ENCODE data around the gene AKAP8L.

The AKAP8L gene

GRCh38 chr19:15432629-15433518 lies 14.1 kb upstream of the AKAP8L start:
- peak; percentile 98 for DNase-seq

DNA sequence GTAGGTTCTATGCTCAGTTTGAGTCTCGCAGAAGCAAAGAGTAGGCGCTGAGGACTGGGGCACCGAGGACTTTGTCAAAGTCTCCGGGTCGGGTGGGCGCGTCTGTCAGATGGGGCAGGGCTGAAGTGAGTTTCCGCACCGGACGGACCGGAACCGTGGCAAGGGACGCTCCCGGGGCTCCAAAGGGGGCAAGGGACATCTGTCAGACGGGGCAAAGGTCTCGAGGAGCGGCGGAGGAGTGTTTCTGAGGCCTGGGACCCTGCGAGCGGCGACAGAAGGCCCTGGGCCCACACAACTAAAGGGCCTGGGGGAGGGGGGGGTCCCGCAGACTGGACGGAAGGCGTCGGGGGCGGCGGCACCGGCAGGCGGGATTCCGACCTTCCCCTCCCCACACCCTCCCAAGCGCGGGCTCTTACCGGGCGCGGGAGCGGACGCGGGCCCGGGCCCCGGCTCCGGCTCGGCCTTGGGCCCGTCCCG lies 13.3 kb upstream of the AKAP8L start:
- peak; percentile 75 for DNase-seq

- no peak for DNase-seq
Observed at GRCh38 chr19:15431396-15432017, 12.7 kb upstream of the AKAP8L start.

DNA sequence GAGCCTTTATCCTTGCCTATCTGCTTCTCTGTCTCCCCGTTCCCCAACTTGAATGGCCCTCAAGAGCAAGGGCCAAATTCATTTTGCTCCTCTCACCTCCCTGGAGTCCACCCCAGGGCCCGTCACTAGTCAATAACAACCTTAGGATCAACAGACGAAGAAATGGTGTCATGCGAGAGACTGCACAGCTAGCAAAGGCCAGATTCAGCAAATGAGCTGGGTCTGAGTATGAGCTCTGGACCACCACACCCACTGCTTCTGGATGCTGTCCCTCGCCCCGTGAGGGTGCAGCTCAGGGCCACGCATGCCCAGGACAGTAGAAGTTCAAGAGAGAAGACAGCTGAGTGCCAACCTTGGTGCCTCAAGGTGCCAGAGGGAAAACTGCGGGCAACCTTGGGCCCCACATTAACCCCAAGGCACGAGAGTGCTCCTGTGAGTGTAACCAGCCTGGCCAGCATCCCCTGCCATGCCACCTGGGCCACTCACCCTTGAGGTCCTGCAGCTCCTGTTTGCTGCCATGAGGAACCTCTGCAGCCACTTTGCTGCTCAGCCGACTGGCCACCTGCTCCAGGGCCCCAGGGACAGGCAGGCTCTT lies 11.8 kb upstream of the AKAP8L start:
- DNase-seq: no peak

DNA sequence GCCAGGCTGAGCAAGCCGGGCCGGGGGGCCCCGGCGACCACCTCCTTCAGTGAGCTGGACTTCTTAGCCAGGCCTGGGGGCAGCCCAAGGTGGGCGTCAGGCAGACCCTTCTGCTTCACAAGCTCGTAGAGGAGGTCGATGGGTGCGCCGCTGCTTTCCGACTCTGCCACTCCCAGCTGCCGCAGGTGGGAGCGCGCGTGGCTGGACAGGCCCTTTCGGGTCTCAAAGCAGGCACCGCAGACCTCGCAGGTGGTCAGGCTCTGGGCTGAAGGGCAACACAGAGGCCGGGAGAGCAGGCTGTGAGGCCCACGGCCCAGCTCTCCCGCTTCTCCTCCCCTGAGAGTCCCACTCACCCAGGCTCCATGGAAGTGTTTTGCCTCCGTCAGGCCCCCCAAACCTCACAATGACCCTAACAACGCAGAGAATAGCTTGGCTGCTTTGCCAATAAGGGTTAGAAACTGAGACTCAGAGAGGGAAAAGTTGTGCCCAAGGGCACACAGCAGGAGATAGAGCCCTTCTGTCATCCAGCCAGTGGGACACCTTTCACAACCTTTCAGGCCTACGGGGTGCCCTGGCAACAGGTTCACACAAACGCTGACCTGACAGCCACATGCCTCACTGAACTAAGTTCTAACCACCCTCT lies 11.2 kb upstream of the AKAP8L start:
- no peak for DNase-seq

DNA sequence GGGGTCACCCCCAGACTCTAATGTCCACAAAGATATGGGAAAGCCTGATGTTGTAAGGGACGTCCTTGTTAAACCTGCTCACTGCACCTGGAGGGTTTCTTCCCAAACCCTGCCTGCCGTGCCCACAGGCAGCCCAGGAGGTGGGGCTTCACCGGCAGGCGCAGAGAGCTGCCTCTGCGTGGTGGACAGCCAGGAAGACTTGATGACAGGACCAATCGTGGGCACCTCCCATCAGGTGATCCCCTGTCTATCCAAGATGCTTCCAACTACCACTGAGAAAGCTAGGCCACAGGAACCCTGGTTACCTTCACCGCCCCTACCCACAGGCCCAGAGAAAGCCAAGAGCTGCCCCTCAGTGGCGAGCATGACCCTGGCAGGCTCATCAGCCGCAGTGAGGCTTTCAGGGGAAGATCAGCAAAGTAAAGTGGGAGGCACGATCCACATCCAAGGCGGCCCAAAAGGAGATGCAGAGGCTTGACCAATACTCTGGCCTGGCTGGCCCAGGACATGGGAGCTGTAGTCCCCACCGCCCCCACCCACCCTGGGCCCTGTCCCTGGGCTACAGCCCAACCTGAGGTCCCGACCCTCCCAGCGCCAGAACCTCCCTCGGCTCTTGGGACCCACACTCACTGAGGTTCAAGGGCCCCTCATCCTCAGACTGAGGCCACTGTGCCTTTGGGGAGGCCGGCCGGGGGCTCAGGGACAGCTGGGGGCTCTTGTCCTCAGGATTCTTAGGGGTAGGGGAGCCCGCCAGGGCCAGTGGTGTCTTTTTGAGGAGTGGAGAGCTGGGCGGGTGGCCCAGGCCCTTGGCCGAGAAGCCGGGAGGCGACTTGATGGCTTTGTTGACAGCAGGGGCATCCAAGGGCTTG lies 10.4 kb upstream of the AKAP8L start:
- DNase-seq: no peak

- no peak for DNase-seq
Observed at GRCh38 chr19:15427991-15428471, 9.2 kb upstream of the AKAP8L start.

DNA sequence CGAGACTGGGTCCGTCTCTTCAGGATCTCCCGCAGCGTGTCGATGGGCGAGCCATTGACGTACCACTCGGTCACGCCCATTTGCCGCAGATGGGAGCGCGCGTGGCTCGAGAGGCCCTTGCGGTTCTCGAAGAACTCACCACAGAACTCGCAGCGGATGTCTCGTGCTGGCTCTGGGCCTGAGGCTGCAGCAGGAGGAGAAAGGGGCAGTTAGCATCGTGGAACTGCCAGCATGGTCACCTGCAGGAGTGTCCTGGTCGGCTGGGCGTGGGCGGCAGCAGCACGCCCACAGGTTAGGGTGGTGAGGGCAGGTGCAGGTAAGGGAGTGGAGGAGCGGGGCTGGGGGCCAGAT lies 8.5 kb upstream of the AKAP8L start:
- no peak for DNase-seq

- no peak for DNase-seq
Observed at GRCh38 chr19:15426485-15427349, 7.9 kb upstream of the AKAP8L start.

- no peak for DNase-seq
Observed at GRCh38 chr19:15425321-15425950, 6.6 kb upstream of the AKAP8L start.

DNA sequence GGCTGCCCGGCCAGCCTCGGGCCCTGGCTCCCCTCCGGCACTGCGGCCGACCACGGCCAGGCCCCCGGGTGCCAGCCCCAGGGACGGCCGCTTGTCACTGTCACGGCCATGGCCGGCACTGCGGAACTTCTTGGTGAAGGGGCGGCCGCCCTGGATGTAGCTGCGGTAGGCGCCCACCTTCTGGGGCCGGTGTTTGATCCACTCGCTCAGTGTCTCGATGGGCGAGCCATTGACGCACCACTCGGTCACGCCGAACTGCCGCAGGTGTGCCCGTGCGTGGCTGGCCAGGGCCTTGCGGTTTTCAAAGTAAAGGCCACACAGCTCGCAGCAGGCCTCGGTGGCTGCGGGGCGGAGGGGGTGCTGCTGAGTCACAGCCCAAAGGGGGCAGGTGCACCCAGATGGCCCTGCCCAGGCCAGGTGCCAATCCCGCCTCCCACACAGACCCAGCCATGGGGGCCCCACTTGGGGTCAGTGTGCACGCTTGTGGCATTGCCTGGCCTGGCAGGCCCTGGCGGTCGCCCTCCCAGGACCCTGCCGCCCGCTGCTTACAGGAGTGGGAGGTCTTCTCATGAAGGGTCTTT lies 6.0 kb upstream of the AKAP8L start:
- DNase-seq: no peak

DNA sequence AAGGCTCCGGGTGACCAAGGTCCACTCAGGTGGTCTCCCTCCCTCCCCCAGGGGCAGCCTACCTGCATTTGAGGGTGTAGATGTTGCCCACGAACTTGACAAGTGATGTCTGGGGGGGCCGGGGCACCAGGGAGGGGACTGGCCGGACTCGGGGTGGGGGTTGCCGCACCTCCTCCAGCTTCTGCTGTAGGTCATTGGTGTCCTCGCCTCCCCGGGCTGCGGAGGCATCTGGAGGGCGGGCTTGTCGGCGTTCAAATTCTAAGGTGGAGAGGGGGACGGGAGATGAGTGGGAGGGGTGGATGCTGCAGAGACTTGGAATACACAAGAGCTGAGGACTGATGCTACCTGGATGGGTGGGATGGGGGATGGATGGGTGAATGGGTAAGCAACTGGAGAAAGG lies 5.3 kb upstream of the AKAP8L start:
- no peak for DNase-seq

DNA sequence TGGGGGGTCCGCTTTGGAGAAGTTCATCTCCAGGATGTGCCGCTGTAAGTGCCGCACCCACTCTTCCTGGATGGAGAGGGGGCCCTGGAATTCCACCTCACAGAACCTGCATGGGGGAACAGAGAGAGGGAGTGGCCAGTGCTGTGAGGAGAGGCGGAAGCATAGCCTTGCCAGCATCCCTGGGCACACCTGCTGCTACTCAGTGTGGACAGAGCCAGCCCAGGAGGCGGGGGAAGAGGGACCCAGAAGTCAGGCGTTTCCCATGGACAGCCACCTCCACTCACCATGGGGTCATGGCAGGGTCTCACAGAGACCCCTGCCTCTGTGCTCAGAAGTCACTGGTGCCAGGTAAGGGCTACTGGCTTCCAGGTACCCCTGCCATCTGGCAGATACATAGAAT lies 4.3 kb upstream of the AKAP8L start:
- no peak for DNase-seq

GRCh38 chr19:15422296-15423075 lies 3.7 kb upstream of the AKAP8L start:
- no peak for DNase-seq

GRCh38 chr19:15421721-15422260 lies 3.0 kb upstream of the AKAP8L start:
- DNase-seq: no peak

DNA sequence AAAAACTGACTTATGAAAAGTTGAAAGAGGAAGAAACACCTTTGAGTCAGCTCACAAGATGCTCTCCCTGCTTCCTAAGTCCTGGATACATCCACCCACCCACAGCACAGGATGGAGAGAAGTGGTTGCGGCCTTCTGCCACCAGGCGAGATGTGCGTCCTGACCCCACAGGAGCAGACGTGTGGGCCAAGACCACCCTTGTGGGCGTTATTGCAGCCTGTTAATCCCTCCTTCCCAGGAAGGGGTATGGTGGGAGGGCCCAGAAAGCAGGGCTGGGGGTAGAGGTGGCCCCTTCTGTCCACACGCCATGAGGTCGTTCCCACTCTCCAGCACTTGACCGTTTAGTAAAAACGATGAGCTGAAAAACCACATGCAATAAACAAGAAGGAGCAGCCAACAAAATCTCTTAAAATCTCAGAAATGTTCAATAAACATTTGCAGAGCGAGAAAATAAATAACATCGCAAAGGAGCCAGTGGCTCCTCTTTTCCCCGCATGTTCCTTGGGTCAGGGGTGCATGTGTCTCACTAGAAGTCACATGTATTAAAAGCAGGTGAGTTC lies 2.4 kb upstream of the AKAP8L start:
- no peak for DNase-seq

DNA sequence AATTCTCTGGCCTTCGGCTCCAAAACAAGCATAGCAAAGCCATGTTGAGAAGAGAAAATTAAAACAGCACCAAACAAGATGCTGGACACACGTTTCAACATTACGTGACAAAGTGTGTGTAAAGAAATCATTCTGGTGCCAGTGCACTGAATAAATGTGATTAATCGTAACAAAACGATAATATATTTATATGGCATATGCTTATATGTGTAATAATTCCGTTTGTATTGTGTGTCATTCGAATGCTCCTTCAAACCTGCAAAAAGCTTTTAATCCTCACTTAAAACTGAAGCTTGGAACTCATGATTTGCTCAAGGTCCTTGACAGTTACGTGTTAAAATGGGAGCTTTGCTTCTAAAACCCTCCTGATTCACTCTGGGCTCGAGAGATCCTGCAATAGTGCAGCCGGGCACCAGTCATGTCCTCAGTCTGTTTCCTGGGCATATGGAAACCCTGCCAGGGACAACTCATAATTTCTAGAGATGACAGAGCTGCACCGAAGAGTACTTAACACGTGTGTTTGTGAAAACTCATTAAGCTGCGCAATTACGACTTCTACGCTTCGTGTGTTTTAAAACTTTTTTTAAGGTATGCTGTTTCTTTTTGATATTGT lies 731 bp upstream of the AKAP8L start:
- no peak for DNase-seq

- no peak for DNase-seq
Observed at GRCh38 chr19:15418231-15418578, 583 bp downstream of the AKAP8L start.

DNA sequence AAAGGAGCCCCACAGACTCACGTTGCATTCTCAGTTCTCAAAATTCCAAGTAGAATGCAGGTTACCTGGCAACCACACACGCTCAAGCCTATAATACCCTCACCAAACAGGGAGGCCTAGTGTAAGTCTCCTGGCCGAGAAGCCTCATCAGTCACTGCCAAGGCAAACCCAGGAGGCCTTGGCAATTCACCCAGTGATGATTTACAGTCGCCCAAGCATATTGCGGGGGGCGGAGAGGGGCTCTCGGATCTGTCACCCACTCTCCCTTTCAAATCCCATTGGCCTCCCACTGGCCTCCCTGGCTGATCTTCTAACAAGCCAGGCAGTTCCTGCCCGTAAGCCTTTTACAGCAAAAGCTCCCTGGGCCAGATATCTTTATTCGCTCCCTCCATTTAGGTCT lies 1.1 kb downstream of the AKAP8L start:
- no peak for DNase-seq

Data from activated effector memory CD4-positive, alpha-beta T cell treated with anti-CD3 and anti-CD28 coated beads, Interleukin-2, amount 50 U/mL, for 16 hours (primary cell).